Measurements from ENCODE around the gene PARD3B.
"Not testable (repeated sequence)": the region's sequence is repeated elsewhere in the genome, so short reads cannot be mapped to it uniquely, and the experiment has no call there.

The PARD3B gene

GRCh38 chr2:204538182-204539018 lies 6.9 kb upstream of the PARD3B start:
- no peak for FAIRE-seq

GRCh38 chr2:204539019-204539385 lies 6.3 kb upstream of the PARD3B start:
- no peak for DNase-seq (ENCODE audit: low spot score)

More at GRCh38 chr2:204538182-204539018, 6.9 kb upstream of the PARD3B start:
- DNase-seq (ENCODE audit: low spot score) = no peak

GRCh38 chr2:204541637-204542036 lies 3.6 kb upstream of the PARD3B start:
- FAIRE-seq = no peak
- DNase-seq (ENCODE audit: low spot score) = no peak

More at GRCh38 chr2:204539019-204539385, 6.3 kb upstream of the PARD3B start:
- no peak for FAIRE-seq

- FAIRE-seq = no peak
- no peak for DNase-seq (ENCODE audit: low spot score)
Observed at GRCh38 chr2:204542982-204543608, 2.2 kb upstream of the PARD3B start.

GRCh38 chr2:204545861-204546735 lies 823 bp downstream of the PARD3B start:
- DNase-seq (ENCODE audit: low spot score) = no peak
- FAIRE-seq = no peak

GRCh38 chr2:204550751-204551511 lies 5.7 kb downstream of the PARD3B start:
- FAIRE-seq = no peak
- DNase-seq (ENCODE audit: low spot score) = no peak

- FAIRE-seq (no peak), DNase-seq (ENCODE audit: low spot score) (no peak)
Observed at GRCh38 chr2:204551512-204551863, 6.2 kb downstream of the PARD3B start.

GRCh38 chr2:204557604-204558003 lies 12.3 kb downstream of the PARD3B start:
- no peak for FAIRE-seq
- no peak for DNase-seq (ENCODE audit: low spot score)

- DNase-seq (ENCODE audit: low spot score); FAIRE-seq: not testable (repeated sequence)
Observed at GRCh38 chr2:204559358-204559757, 14.1 kb downstream of the PARD3B start.

- DNase-seq (ENCODE audit: low spot score) = no peak
- FAIRE-seq = no peak
Observed at GRCh38 chr2:204560902-204561301, 15.6 kb downstream of the PARD3B start.

- no peak for FAIRE-seq
Observed at GRCh38 chr2:204561771-204562170, 16.5 kb downstream of the PARD3B start.

GRCh38 chr2:204566439-204566838 lies 21.2 kb downstream of the PARD3B start:
- DNase-seq (ENCODE audit: low spot score) (no peak), FAIRE-seq (no peak)

More at GRCh38 chr2:204561771-204562170, 16.5 kb downstream of the PARD3B start:
- DNase-seq (ENCODE audit: low spot score) = no peak

GRCh38 chr2:204570421-204570820 lies 25.1 kb downstream of the PARD3B start:
- DNase-seq (ENCODE audit: low spot score) = no peak
- no peak for FAIRE-seq

GRCh38 chr2:204571041-204571440 lies 25.8 kb downstream of the PARD3B start:
- DNase-seq (ENCODE audit: low spot score) = no peak
- no peak for FAIRE-seq

GRCh38 chr2:204571911-204572310 lies 26.6 kb downstream of the PARD3B start:
- FAIRE-seq (no peak), DNase-seq (ENCODE audit: low spot score) (no peak)

GRCh38 chr2:204573221-204573620 lies 27.9 kb downstream of the PARD3B start:
- FAIRE-seq (no peak), DNase-seq (ENCODE audit: low spot score) (no peak)

- DNase-seq (ENCODE audit: low spot score) = no peak
- FAIRE-seq = no peak
Observed at GRCh38 chr2:204574486-204574885, 29.2 kb downstream of the PARD3B start.

- DNase-seq (ENCODE audit: low spot score) (no peak), FAIRE-seq (no peak)
Observed at GRCh38 chr2:204575463-204575862, 30.2 kb downstream of the PARD3B start.

GRCh38 chr2:204576362-204576979 lies 31.2 kb downstream of the PARD3B start:
- DNase-seq (ENCODE audit: low spot score) = no peak
- no peak for FAIRE-seq

- FAIRE-seq = no peak
- DNase-seq (ENCODE audit: low spot score) = no peak
Observed at GRCh38 chr2:204578928-204579598, 33.8 kb downstream of the PARD3B start.

Measured in RCC 7860 (cell line).